Measurements from ENCODE around the gene TRPC4AP.

- TF ChIP-seq CTCF (IDR thresholded peaks at IDR 0.05) (no peak), POLR2AphosphoS5 (IDR thresholded peaks at IDR 0.05) (no peak)
Observed at GRCh38 chr20:35034145-35034544, 58.5 kb downstream of the TRPC4AP start.
